NCI-H1105 (cell line): ENCODE measurements around the gene CANX.

Experiments used
- DNase-seq: peaks from one replicate; lab custom pipeline; 2025; lab: John Stamatoyannopoulos, UW

CANX gene

DNA sequence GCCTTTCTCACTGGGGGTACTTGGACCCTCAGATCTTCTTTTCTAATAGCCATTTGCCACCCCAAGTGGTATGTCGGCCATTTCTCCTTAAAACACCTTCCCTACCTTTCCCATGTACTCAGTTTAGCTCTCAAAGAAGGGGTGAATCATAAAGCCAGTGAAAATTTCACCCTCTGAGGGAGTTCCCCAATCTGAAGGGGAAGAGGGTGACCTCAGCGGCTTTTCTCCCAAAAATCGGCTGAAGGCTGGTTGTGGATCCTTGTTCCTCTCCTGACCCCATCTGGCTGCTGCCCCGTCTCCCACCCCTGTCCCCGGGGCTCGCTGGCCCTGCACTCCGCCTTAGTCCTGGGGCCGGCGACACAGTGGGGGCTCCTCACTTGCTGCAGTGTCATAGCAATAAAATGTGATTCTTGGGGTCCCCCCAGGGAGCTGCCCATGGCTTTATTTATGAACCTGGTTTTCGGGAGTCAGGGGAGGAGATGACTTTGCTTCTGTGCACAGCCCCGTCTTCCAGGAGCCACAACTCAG lies 77.7 kb downstream of the CANX start:
- DNase-seq = no peak

DNA sequence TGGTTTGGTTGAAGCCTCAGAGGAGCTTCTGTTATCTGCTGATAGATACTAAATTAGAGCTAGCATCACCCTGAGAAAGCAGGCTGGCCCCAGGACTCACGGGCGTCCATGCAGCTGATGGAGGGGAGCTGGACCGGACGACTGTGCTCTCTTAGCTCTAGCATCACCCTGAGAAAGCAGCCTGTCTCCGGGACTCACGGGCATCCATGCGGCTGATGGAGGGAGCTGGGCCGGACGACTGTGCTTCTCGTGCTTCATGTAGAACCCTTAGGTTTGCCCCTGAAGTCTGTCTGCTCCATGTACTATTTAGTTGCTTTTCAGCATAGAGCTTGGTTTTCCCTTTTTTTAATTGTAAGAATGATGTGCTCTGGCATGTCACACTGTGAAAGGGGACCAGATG lies 78.7 kb downstream of the CANX start:
- no peak for DNase-seq

DNA sequence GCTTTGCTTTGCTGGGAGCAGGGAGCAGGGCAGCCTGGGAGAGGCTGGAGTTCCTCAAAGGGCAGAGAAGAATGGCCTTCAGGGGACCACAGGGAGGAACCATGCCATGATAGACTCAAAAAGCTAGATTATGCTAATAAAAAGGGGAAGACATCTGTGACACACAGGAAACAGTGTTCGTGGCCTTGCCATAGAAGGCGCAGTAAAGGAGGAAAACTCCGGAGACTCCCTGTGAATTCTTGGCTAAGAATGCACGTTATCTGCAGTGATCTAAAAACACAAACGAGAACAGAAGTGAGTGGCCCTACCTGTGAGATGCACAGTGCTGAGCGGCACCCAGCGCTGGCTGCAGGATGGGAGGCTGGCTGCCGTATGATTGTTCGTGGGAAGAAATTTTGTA lies 79.1 kb downstream of the CANX start:
- no peak for DNase-seq

DNA sequence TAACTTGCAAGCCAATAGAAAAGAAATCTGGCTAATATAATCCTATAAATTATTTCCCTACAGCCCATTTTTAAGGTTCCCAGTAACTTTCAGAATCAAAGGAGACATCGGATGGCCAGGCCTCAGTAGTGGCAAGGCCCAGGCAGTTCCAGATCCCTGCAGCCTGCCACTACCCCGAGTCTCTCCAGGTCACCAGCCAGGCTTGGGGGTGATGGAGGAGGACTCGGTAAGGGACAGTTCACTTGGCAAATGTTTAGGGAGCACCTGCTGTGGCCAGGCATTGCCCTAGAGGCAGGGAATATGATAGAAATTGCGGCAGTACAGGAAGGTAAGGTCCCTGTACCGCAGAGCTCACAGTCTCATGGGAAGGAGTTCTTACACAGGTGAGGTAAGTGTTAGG lies 79.8 kb downstream of the CANX start:
- DNase-seq = no peak

DNA sequence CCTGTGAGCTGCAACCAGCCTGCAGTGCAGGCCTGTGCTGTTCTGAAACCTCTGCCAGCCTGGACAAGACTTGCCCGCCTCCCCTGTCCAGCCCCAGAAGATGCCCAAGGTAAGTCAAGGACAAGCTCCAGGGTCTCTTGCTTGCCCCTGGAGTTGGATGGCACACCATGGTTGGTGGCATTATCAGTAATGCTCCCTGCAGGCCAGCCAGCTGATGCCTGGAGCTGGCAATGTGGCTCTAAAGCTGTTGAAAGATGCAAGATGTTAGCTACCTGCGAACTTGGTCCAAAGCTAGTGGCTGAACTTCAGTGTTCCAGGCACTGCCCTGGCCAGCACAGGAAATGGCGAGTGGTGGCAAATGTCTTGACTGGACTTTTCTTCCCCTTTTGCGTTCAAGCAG lies 81.1 kb downstream of the CANX start:
- DNase-seq = no peak

DNA sequence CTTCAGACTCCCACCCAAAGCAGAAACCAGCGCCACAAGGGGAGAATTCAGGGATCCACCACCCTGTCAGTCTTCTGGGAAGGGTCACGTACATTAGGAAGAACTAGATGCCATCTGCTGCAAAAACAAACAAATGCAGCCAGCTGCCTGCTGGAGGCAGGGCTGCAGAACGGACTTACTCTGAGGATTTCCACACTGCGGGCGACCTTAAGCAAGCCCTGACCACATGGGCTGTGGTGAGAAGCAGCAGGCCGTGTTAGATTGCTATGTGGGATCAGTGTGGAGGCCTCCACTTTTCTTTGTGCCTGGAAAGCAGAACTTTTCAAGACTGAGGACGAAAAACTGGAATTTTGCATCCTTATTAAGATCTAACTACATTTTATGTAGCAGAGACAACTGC lies 81.6 kb downstream of the CANX start:
- no peak for DNase-seq
